GM21390 (cell line): ENCODE measurements around the gene INHBB.
"Not testable (repeated sequence)": the region's sequence is repeated elsewhere in the genome, so short reads cannot be mapped to it uniquely, and the experiment has no call there.

Source experiments
- ATAC-seq: cut with Tn5 transposase; IDR thresholded peaks from one replicate; pipeline ENCODE4 v1.9.1; 2021; ENCODE audit not compliant: unreplicated experiment

The INHBB gene

GRCh38 chr2:120316071-120316470, 29.9 kb upstream of the INHBB start:
- ATAC-seq: no peak

GRCh38 chr2:120316528-120317179, 29.3 kb upstream of the INHBB start:
- ATAC-seq: no peak

GRCh38 chr2:120317180-120317533, 28.8 kb upstream of the INHBB start:
- no peak for ATAC-seq

GRCh38 chr2:120317916-120318315, 28.0 kb upstream of the INHBB start:
- no peak for ATAC-seq

- no peak for ATAC-seq
Observed at GRCh38 chr2:120318626-120319025, 27.3 kb upstream of the INHBB start.

- ATAC-seq: no peak
Observed at GRCh38 chr2:120319123-120319522, 26.8 kb upstream of the INHBB start.

GRCh38 chr2:120319686-120320317, 26.1 kb upstream of the INHBB start:
- ATAC-seq: no peak

- no peak for ATAC-seq
Observed at GRCh38 chr2:120320318-120320851, 25.6 kb upstream of the INHBB start.

GRCh38 chr2:120320887-120321556, 24.9 kb upstream of the INHBB start:
- not testable (repeated sequence) for ATAC-seq

- no peak for ATAC-seq
Observed at GRCh38 chr2:120321721-120322284, 24.1 kb upstream of the INHBB start.

GRCh38 chr2:120322329-120322728, 23.6 kb upstream of the INHBB start:
- no peak for ATAC-seq

GRCh38 chr2:120323214-120323613, 22.7 kb upstream of the INHBB start:
- no peak for ATAC-seq

- no peak for ATAC-seq
Observed at GRCh38 chr2:120323807-120324399, 22.0 kb upstream of the INHBB start.

- no peak for ATAC-seq
Observed at GRCh38 chr2:120324933-120325332, 21.0 kb upstream of the INHBB start.

GRCh38 chr2:120326066-120326465, 19.9 kb upstream of the INHBB start:
- no peak for ATAC-seq

GRCh38 chr2:120330946-120331822, 14.8 kb upstream of the INHBB start:
- no peak for ATAC-seq

GRCh38 chr2:120331903-120332302, 14.0 kb upstream of the INHBB start:
- no peak for ATAC-seq

GRCh38 chr2:120332384-120332783, 13.6 kb upstream of the INHBB start:
- ATAC-seq: no peak

GRCh38 chr2:120334068-120334467, 11.9 kb upstream of the INHBB start:
- no peak for ATAC-seq

GRCh38 chr2:120336749-120337148, 9.2 kb upstream of the INHBB start:
- no peak for ATAC-seq
